ENCODE measurements around the gene CACNG5.

DNA sequence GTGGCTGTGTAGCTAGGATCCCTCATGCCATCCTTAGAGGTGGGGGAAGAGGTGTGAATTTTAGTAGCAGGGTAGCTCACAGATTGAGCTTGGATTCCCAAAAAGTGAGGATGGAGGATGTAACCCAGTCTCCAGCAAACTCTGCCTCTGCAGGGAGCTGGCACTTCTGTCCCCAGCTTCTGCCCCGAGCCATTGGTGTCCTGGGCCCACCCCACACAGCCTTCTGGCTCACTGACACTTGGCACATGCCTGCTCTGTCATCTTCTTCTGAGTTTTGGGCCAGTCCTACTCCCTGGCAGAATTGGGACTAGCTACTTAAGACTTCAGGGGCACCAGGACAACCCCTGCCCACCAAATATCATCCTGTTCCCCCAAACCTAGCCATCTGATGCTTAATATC, 2.3 kb downstream of the CACNG5 start:
- no peak for TF ChIP-seq POLR2AphosphoS5 (IDR thresholded peaks at IDR 0.05; ENCODE audit: borderline replicate concordance, low read depth, low read length)
- TF ChIP-seq EZH2 (IDR thresholded peaks at IDR 0.05): no peak
